OCI-M2 (cell line): ENCODE measurements around the gene TMEM129.
"Not testable (repeated sequence)": the region's sequence is repeated elsewhere in the genome, so short reads cannot be mapped to it uniquely, and the experiment has no call there.

Experiments used
- DNase-seq: peaks from one replicate; lab custom pipeline; 2025; ENCODE audit not compliant: unreplicated experiment; lab: John Stamatoyannopoulos, UW

The TMEM129 gene

GRCh38 chr4:1701671-1702070 lies 19.5 kb downstream of the TMEM129 start:
- not testable (repeated sequence) for DNase-seq

GRCh38 chr4:1695913-1696312 lies 25.2 kb downstream of the TMEM129 start:
- no peak for DNase-seq

GRCh38 chr4:1693131-1693896 lies 27.8 kb downstream of the TMEM129 start:
- no peak for DNase-seq

GRCh38 chr4:1691737-1692373 lies 29.3 kb downstream of the TMEM129 start:
- DNase-seq: no peak

- no peak for DNase-seq
Measured at GRCh38 chr4:1690698-1691097, 30.4 kb downstream of the TMEM129 start.

- no peak for DNase-seq
Measured at GRCh38 chr4:1686440-1687036, 34.6 kb downstream of the TMEM129 start.

- DNase-seq: no peak
Measured at GRCh38 chr4:1685235-1686150, 35.6 kb downstream of the TMEM129 start.

GRCh38 chr4:1684506-1685234 lies 36.5 kb downstream of the TMEM129 start:
- no peak for DNase-seq

GRCh38 chr4:1683736-1684505 lies 37.2 kb downstream of the TMEM129 start, which contains the start of gene FAM53A:
TSS of gene FAM53A (minus strand) at chr4:1684313. CDS start at chr4:1668741, 15,572 bp downstream.
- DNase-seq: no peak

GRCh38 chr4:1683261-1683735 lies 37.8 kb downstream of the TMEM129 start:
- no peak for DNase-seq

GRCh38 chr4:1682860-1683259 lies 38.3 kb downstream of the TMEM129 start:
- no peak for DNase-seq

- DNase-seq: no peak
Measured at GRCh38 chr4:1678244-1678643, 42.9 kb downstream of the TMEM129 start.

GRCh38 chr4:1676605-1677525 lies 44.3 kb downstream of the TMEM129 start:
- no peak for DNase-seq

GRCh38 chr4:1675802-1676137 lies 45.4 kb downstream of the TMEM129 start:
- no peak for DNase-seq

- DNase-seq: no peak
Measured at GRCh38 chr4:1675136-1675801, 45.9 kb downstream of the TMEM129 start.

- DNase-seq: no peak
Measured at GRCh38 chr4:1674682-1675081, 46.4 kb downstream of the TMEM129 start.

- DNase-seq: no peak
Measured at GRCh38 chr4:1673671-1674070, 47.5 kb downstream of the TMEM129 start.

GRCh38 chr4:1671011-1671410 lies 50.1 kb downstream of the TMEM129 start:
- not testable (repeated sequence) for DNase-seq
